Measurements from ENCODE around the gene ZNF181.

- no peak for TF ChIP-seq CTCF (IDR thresholded peaks at IDR 0.05)
- no peak for TF ChIP-seq POLR2AphosphoS5 (IDR thresholded peaks at IDR 0.05)
- no peak for TF ChIP-seq POLR2A (IDR thresholded peaks at IDR 0.05)
These were observed 11.7 kb upstream of the ZNF181 start for GRCh38 chr19:34722353-34722752.

Data from gastroesophageal sphincter (tissue), 3 donors.